Measurements from ENCODE around the gene TSHZ2. TPM values are rescaled to one million over a fixed set of nuclear protein-coding genes. Genes with fewer than 3 reads are reported as not detected.
"Not testable (repeated sequence)": the region's sequence is repeated elsewhere in the genome, so short reads cannot be mapped to it uniquely, and the experiment has no call there.

TSHZ2 gene
- total and polyA plus RNA-seq, 2 of the 4 experiments (the other 2 are of a cell fraction): under 0.01 to 0.02 TPM

DNA sequence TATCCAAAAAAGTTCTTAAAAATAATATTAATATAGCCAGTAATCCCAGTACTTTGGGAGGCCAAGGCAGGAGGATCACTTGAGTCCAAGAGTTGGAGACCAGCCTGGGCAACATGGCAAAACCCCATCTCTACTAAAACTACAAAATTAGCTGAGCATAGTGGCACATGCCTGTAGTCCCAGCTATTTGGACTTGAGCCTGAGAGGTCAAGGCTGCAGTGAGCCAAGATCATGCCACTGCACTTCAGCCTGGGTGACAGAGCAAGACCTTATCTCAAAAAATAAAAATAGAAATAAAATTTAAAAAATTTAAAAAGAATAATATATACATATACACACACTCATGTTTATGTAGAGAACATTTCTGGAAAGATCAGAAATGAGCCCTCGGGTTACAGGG lies 441.7 kb downstream of the TSHZ2 start:
- H3K18ac ChIP-seq (ENCODE audit: low read depth, low read length); H3K9me1 ChIP-seq (ENCODE audit: insufficient read depth, low read length); H2BK15ac ChIP-seq (ENCODE audit: low read depth, low read length); CTCF ChIA-PET; POLR2A ChIA-PET (ENCODE audit: unreplicated experiment); intact Hi-C loops (cut with micrococcal nuclease); H4K20me1 ChIP-seq (ENCODE audit: insufficient read depth, low read length); H2AK9ac ChIP-seq (replicated peaks; ENCODE audit: low read depth, low read length, poor library complexity); H2AFZ ChIP-seq (replicated peaks; ENCODE audit: low read length, poor library complexity); H3K79me1 ChIP-seq (ENCODE audit: low read depth in 1 of 2, low read length in 2 of 2); DNase-seq; H4K5ac ChIP-seq (ENCODE audit: low read depth, low read length); H3K27ac ChIP-seq (ENCODE audit: insufficient read depth, low read length); H3K23ac ChIP-seq (ENCODE audit: low read depth, low read length); in situ Hi-C loops (cut with MboI; ENCODE audit: low sequenced_read_pairs); dilution Hi-C loops (cut with HindIII; ENCODE audit: low sequenced_read_pairs, unreplicated experiment); H3K9ac ChIP-seq (ENCODE audit: low read depth, low read length); H2AK5ac ChIP-seq (ENCODE audit: low read depth, low read length); H4K91ac ChIP-seq (ENCODE audit: insufficient read depth, low read depth, low read length); H3K4me2 ChIP-seq (ENCODE audit: low read depth, low read length); H3K4me3 ChIP-seq (ENCODE audit: insufficient read depth, low read depth, low read length); H2BK20ac ChIP-seq (ENCODE audit: low read depth, low read length); H3K27me3 ChIP-seq (ENCODE audit: control insufficient read depth, insufficient read depth, low read length); H3K36me3 ChIP-seq (ENCODE audit: control insufficient read depth, insufficient read depth, low read length); BruUV-seq (replicated peaks); H3K14ac ChIP-seq (replicated peaks; ENCODE audit: low read depth, low read length); H3K9me3 ChIP-seq (ENCODE audit: control insufficient read depth, insufficient read depth, low read length); ATAC-seq (ENCODE audit: low read depth); H3K56ac ChIP-seq (ENCODE audit: extremely low read depth, insufficient read depth, low read length); H4K8ac ChIP-seq (ENCODE audit: low read depth in 2 of 2, low read length in 2 of 2); H2BK5ac ChIP-seq (ENCODE audit: low read depth, low read length, poor library complexity, severe bottlenecking); H3K4me1 ChIP-seq (ENCODE audit: control insufficient read depth, insufficient read depth, low read length); H3K4ac ChIP-seq (ENCODE audit: low read depth, low read length); H2BK120ac ChIP-seq (ENCODE audit: low read depth, low read length): not testable (repeated sequence)
- WGBS, 2 experiments (ENCODE audit: extremely low coverage in 2 of 2, insufficient read length in 1 of 2): no CpG with 5 or more reads among the region's 1 CpG

Data from IMR-90 (cell line).